NT2/D1 (cell line): ENCODE results near the gene ANKRD12.

Experiments
- DNase-seq: peaks from one replicate; pipeline ENCODE4 v3.0.0-alpha.2; 2011; ENCODE audit warnings: low read depth, low spot score
- H3K27me3 ChIP-seq: 2 replicates; pipeline ENCODE4 v1.6.0; 2011; ENCODE audit warnings: mild to moderate bottlenecking; ENCODE audit not compliant: insufficient read length, insufficient read depth
- H3K36me3 ChIP-seq: 2 replicates; pipeline ENCODE4 v1.6.1; 2011; ENCODE audit warnings: mild to moderate bottlenecking, low read length, mixed read lengths; ENCODE audit not compliant: insufficient read depth, insufficient read length
- H3K4me1 ChIP-seq: 2 replicates; pipeline ENCODE4 v1.5.1; 2011; ENCODE audit not compliant: insufficient read depth, insufficient read length
- H3K4me3 ChIP-seq: 2 replicates; pipeline ENCODE4 v1.5.1; 2011; ENCODE audit warnings: low read depth; ENCODE audit not compliant: insufficient read length
- H3K9ac ChIP-seq: 2 replicates; pipeline ENCODE4 v1.6.0; 2011; ENCODE audit warnings: low read depth; ENCODE audit not compliant: insufficient read length
- H3K9me3 ChIP-seq: 2 replicates; pipeline ENCODE4 v1.5.1; 2011; ENCODE audit warnings: mild to moderate bottlenecking, low read length; ENCODE audit not compliant: insufficient read depth
- SUZ12 ChIP-seq: IDR thresholded peaks from 2 replicates; pipeline ENCODE4 v1.6.1; 2011; ENCODE audit not compliant: insufficient read length, insufficient read depth; ENCODE audit errors: extremely low read depth
- YY1 ChIP-seq: IDR thresholded peaks from 2 replicates; pipeline ENCODE4 v1.6.1; 2011; ENCODE audit not compliant: insufficient read length, insufficient read depth
- ZNF274 ChIP-seq: IDR thresholded peaks from 2 replicates; pipeline ENCODE4 v1.6.1; 2011; ENCODE audit warnings: mild to moderate bottlenecking, low read depth, low read length

ANKRD12 gene

GRCh38 chr18:9182852-9183399 is 46.3 kb downstream of the ANKRD12 start:
- Histone ChIP-seq H3K36me3 (peaks cover 6% of the 10 kb centered on the region), H3K9me3 (no peaks in the 10 kb centered on the region), H3K9ac (no peak overlapping the region), H3K4me1 (no peaks in the 10 kb centered on the region), H3K4me3 (no peak overlapping the region), H3K27me3 (no peaks in the 10 kb centered on the region)
- TF ChIP-seq YY1 (no peak), ZNF274 (no peak), SUZ12 (no peak)
- no peak for DNase-seq

DNA sequence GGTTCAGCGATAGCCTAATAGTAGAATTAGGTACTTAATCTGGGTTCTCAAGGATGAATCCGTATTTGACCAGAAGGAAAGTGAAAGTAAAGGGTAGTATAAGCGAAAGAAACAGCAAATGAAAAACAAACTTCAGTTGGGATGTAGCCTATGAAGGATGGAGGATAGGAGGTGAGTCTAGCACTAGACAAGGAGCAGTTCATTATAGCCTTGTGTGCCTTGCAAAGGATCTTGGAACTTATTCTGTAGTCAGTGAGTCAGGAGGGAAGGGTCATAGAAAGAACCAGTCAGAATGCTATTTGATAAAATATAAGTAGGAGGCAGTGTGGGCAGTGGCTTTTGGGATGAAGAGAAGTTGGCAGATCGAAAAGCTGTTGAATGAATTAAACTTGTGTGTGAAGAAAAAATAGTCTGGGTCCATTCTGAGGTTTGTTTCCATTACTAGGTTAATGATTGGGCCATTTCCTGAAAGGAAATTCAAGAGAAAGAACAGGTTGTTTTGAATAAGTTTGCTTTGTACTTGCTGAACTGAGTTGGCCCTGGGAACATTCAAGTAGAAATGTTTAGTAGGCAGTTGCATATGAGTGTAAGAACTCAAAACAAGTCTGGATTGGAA is 48.5 kb downstream of the ANKRD12 start:
- H3K9ac ChIP-seq: no peak overlapping the region
- TF ChIP-seq ZNF274 (no peak), SUZ12 (no peak), YY1 (no peak)
- H3K4me3 ChIP-seq: no peak overlapping the region
- peaks cover 9% of the 10 kb centered on the region for H3K36me3 ChIP-seq
- no peaks in the 10 kb centered on the region for H3K4me1 ChIP-seq
- no peak for DNase-seq
- no peaks in the 10 kb centered on the region for H3K27me3 ChIP-seq
- no peaks in the 10 kb centered on the region for H3K9me3 ChIP-seq

DNA sequence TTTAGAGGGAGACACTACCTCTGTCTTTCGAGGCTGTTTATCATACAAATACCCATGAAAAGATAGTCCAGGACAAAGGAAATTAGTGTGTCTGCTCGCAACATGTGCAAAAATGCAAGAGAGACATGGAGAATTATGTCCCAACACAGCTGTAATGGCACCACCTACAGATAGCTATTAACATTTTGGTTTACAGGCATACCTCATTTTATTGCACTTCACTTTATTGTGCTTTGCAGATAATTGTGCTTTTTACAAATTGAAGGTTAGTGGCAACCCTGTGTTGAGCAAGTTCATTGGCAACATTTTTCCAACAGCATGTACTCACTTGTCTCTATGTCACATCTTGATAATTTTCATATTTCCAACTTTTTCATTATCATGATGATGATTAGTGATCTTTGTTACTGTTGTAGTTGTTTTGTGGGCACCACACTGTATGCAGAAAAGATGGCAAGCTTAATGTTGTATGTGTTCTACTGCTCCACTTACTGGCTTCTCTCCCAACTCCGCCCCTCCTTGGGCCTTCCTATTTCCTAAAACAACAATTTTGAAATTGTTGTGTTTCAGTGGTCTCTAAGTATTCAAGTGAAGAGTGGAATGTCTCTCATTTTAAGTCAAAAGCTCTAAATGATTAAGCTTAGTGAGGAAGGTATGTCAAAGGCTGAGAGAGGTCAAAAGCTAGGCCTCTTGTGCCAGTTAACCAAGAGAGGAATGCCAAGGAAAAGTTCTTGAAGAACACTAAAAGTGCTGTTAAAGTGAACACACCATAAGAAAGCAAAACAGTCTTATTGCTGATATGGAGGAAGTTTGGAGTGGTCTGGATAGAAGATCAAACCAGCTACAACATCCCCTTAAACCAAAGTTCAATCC is 52.0 kb downstream of the ANKRD12 start:
- Histone ChIP-seq H3K27me3 (no peaks in the 10 kb centered on the region), H3K9me3 (no peaks in the 10 kb centered on the region), H3K9ac (no peak overlapping the region), H3K4me3 (no peak overlapping the region), H3K4me1 (no peaks in the 10 kb centered on the region), H3K36me3 (peaks cover 9% of the 10 kb centered on the region)
- no peak for TF ChIP-seq ZNF274
- TF ChIP-seq YY1: no peak
- no peak for TF ChIP-seq SUZ12
- no peak for DNase-seq

DNA sequence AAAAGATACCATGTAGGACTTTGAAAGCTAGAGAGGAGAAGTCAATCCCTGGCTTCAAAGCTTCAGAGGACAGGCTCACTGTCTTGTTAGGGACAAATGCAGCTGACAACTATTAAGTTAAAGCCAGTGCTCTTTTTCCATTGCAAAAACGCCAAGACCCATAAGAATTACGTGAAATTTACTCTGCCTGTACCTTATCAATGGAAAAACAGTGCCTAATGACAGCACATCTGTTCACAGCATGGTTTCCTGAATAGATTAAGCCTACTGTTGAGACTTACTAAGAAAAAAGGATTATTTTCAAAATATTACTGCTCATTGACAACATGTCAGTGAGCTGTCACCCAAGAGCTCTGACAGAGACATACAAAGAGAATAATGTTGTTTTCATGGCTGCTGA is 52.9 kb downstream of the ANKRD12 start:
- Histone ChIP-seq H3K36me3 (peaks cover 6% of the 10 kb centered on the region), H3K27me3 (no peaks in the 10 kb centered on the region), H3K4me1 (no peaks in the 10 kb centered on the region), H3K9me3 (no peaks in the 10 kb centered on the region), H3K9ac (no peak overlapping the region), H3K4me3 (no peak overlapping the region)
- TF ChIP-seq ZNF274: no peak
- no peak for TF ChIP-seq YY1
- no peak for TF ChIP-seq SUZ12
- no peak for DNase-seq

DNA sequence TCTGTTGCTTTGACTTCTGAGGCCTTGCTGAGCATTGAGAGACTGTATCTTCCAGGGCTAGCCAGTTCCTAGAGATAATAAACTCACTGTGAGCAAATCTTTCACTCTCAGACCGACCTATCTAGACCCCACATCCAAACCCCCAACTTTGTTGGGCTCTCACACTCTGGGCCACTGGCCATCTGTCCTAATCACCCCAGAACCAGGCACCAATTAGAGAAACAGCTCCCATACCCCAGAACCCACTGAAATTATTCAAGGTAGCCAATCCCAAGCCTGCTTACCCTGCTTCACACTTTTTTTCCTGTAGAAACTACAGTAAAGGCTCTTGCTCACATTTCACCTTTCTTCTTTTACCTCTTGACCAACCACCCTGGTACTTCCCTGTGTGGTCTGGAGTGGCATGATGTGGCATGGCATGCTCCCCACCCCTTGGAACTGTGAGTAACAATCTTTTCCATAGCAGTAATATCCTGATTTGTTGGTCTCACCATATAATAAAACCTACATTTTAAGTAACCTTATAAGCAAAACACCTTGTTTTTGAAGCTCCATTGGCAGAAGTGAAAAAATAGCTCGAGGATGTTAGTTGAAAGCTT is 55.2 kb downstream of the ANKRD12 start:
- Histone ChIP-seq H3K36me3 (peaks cover 6% of the 10 kb centered on the region), H3K27me3 (no peaks in the 10 kb centered on the region), H3K4me1 (no peaks in the 10 kb centered on the region), H3K9me3 (no peaks in the 10 kb centered on the region), H3K4me3 (no peak overlapping the region), H3K9ac (no peak overlapping the region)
- no peak for TF ChIP-seq ZNF274
- TF ChIP-seq YY1: no peak
- no peak for TF ChIP-seq SUZ12
- DNase-seq: no peak

- DNase-seq: no peak
- no peaks in the 10 kb centered on the region for H3K9me3 ChIP-seq
- no peak for TF ChIP-seq ZNF274
- no peak for TF ChIP-seq YY1
- no peak for TF ChIP-seq SUZ12
- no peaks in the 10 kb centered on the region for H3K27me3 ChIP-seq
- peaks cover 2% of the 10 kb centered on the region for H3K36me3 ChIP-seq
- H3K4me3 ChIP-seq: no peak overlapping the region
- no peak overlapping the region for H3K9ac ChIP-seq
- no peaks in the 10 kb centered on the region for H3K4me1 ChIP-seq
Observed at GRCh38 chr18:9193031-9193430, 56.5 kb downstream of the ANKRD12 start.

GRCh38 chr18:9196568-9196967 is 60.0 kb downstream of the ANKRD12 start:
- Histone ChIP-seq H3K9ac (no peak overlapping the region), H3K4me3 (no peak overlapping the region), H3K4me1 (no peaks in the 10 kb centered on the region), H3K27me3 (no peaks in the 10 kb centered on the region), H3K9me3 (no peaks in the 10 kb centered on the region), H3K36me3 (no peaks in the 10 kb centered on the region)
- TF ChIP-seq SUZ12 (no peak), YY1 (no peak), ZNF274 (no peak)
- no peak for DNase-seq
